GM18858 (cell line): Measurements from ENCODE around the gene PFKL.

Source experiments
- ATAC-seq: cut with Tn5 transposase; IDR thresholded peaks from one replicate; pipeline ENCODE4 v1.9.1; 2021; ENCODE audit not compliant: unreplicated experiment

Gene PFKL

GRCh38 chr21:44325386-44326271 lies 25.8 kb downstream of the PFKL start:
- ATAC-seq, result no peak

- no peak for ATAC-seq
Observed at GRCh38 chr21:44326272-44326647, 26.4 kb downstream of the PFKL start.

GRCh38 chr21:44326716-44327602 lies 27.1 kb downstream of the PFKL start:
- ATAC-seq, result no peak

GRCh38 chr21:44327603-44327974 lies 27.7 kb downstream of the PFKL start:
- ATAC-seq, result no peak

- ATAC-seq, result no peak
Observed at GRCh38 chr21:44328242-44328895, 28.5 kb downstream of the PFKL start.

- ATAC-seq, result no peak
Observed at GRCh38 chr21:44329086-44329889, 29.4 kb downstream of the PFKL start.

- no peak for ATAC-seq
Observed at GRCh38 chr21:44329971-44330681, 30.3 kb downstream of the PFKL start.

GRCh38 chr21:44330698-44331097 lies 30.8 kb downstream of the PFKL start:
- no peak for ATAC-seq

GRCh38 chr21:44331209-44331608 lies 31.4 kb downstream of the PFKL start:
- no peak for ATAC-seq

GRCh38 chr21:44331650-44332307 lies 31.9 kb downstream of the PFKL start:
- ATAC-seq, result no peak

GRCh38 chr21:44332383-44332782 lies 32.5 kb downstream of the PFKL start:
- no peak for ATAC-seq

GRCh38 chr21:44332965-44333364 lies 33.1 kb downstream of the PFKL start:
- ATAC-seq, result no peak

- no peak for ATAC-seq
Observed at GRCh38 chr21:44333509-44334328, 33.9 kb downstream of the PFKL start.

GRCh38 chr21:44334329-44335030 lies 34.6 kb downstream of the PFKL start:
- ATAC-seq, result no peak

- no peak for ATAC-seq
Observed at GRCh38 chr21:44335266-44336059, 35.6 kb downstream of the PFKL start.

GRCh38 chr21:44337449-44337848 lies 37.6 kb downstream of the PFKL start:
- no peak for ATAC-seq
